Measurements from ENCODE around the gene EGLN3.

The EGLN3 gene

DNA sequence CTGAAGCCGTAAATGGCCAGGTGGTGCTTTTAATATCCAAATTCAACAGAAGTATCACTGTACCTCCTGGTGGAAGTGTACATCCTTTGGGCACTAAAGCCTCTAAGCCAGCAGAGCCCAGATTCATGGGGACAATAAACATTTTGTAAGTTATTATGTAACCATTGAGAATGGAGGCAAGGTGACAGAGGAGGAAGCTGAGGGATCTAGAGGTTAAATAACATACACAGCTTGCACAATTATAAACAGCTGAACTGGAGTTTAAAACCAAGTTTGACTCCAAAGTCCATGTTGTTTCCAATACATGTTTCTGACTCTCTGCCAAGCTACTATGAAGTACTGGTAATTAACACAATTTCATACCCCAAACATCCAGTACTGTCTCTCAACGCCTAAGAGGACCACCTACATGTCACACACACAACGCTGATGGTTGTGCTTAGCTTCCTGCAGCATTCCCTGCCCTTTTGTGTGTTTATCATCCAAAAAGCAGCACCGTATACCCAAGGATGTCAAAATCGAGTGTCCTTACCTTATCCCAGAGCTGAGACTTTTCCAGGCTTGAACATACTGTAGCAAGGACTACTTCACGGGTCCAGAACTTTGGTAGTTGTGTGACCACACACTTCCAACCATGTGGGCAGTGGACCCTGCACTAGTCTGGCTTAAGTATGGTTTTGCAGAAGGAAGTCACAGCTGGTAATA lies 41.3 kb downstream of the EGLN3 start:
- DNase-seq: no peak

DNA sequence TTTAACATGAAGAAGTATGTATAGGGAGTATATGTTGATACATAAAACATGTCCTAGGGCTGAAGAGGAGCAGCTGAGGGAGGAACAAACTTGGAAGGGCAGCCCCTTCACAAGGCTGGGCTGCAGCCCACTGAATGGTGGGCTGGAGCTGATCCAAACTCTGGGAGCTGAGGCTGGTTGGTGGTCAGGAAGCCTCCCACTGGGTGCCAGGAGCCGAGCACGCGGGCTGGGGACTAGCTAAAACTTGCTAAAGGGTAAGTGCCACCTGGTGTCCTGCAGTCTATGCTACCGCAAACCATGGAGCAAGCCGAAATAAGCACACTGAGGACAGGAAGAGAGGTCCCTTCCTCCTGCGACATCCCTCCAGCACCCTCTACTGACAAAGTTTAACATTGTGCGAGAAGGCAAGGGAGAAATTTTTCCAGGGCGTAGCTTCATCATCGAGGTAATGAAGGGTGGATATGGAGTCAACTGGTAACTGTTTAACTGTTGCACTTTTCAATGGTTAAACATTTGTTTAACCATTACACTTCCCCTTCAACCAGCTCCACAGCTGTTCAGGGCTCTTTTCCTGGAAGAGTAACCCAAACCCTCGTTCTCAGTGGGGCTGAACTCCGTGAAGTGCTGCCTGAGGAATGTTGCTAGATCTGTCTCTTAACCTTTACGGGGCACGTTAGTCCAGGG lies 42.2 kb downstream of the EGLN3 start:
- DNase-seq: no peak

DNA sequence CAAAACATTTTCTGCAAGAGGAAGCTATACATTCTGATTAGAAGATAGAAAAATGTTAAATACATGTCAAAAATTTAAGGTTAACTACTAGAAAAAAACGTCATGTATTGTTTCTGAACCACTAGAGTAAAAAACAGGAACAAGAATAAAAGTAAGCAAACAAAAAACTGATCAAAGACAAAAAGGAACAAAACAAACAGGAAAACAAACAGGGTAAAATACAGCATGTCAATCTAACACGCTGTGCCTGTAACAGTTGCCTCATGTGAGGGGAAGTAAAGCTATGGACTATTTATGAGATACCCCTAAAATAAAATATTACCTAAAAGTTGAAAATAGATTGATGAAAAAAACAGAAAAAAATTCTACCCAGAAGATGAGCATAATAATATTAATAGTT lies 43.9 kb downstream of the EGLN3 start:
- DNase-seq: no peak

DNA sequence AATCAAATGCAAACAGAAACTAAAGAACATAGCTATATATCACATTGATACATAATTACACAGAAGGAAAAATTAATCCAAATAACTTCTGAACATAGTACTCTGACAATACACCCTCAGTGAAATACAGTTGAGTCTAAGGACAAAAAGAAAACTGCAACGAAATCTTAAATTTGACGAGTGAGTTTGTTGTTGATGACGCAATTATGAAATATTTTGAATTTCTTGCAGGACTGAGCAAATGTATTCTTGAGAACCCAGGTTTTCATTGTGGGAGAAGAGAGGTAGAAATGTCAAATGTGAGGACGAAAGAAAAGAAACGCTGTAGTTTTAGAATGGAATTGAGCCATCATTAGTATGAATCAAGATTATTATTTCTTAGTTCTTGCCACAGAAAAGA lies 46.3 kb downstream of the EGLN3 start:
- DNase-seq: no peak

DNA sequence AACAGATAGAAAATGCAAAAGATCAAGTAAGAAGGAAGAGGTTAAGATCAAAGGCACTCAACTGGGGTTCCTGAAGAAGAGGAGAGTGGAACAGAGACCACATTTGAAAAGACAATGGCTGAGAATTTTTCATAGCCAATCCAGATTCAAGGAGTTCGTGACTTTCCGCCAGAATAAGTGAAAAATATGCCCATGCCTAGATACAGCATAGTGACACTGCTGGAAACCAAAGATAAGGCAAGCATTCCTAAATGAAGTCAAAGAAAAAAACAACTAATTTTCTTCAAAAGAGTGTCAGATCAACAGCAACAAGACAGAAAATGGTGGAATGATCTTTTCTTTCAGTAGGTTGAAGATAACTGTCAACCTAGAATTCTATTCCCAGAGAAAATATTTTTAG lies 47.5 kb downstream of the EGLN3 start:
- no peak for DNase-seq

DNA sequence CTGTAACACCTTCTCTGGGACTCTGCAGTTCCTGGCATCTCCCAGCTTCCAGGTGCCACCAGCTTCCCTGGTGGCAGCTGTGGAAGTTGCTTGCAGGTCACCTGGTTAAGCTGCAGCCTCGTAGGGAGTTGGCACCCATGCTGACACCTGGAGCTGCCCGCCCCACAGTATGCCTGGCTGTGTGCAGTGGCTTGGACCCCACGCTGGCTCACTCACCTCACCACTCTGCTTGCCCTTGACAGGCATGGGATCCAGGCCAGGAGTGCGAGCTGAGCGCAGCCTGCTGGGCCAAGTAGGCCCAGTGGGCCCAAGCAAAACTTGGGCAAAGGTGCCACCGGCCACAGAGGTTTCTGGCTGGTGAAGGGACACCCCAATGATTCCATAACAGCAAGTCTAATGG lies 48.5 kb downstream of the EGLN3 start:
- no peak for DNase-seq

DNA sequence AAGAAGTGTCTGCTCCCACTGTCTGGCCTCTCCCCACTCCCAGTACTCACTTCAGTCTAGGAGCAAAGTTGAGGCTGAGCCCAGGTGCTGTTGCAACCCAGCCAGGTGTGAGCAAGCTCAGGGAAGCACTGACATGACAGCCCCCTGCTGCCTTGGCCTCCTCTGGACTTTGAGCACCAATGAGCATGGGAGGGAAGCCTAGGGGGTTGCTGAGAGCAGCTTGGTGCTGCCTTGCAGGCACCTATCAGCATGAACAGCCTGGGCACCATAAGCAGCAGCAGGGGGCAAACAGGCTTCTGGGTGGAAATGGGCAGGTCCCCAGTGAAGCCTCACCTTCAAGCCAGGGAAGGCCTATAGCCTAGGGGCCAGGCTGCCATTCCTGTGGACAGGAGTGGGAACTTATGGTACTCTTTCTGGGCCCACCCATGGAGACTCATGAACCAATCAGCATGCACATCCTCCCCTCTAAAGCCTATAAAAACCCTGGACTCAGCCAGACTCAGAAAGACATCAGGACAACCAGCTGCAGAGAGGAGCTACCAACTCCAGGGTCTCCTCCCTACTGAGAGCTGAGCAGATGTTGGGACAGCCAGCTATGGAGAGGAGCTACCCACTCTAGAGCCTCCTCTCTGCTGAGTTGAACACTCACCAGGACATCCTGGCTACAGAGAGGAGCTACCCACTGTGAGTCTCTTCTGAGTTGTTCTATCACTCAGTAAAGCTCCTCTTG lies 49.3 kb downstream of the EGLN3 start:
- DNase-seq: no peak

DNA sequence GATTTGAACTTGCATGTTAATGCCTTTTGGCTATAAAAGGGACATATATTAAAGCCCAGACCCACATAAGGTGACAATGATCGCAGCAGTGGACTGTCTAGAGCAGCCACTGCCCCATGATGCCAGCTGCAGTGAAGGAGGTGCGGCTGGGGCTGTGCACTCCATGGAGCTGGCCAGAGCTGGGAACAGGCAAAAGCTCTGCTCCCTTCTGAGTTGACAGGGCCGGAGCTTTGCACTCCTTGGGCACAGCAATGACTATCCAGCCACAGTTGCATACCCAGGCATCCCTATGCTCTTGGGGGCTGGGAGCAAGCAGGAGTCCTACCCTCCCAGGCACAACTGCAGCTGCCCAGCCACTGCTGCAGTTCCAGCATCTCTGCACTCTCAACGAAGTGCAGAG lies 50.2 kb downstream of the EGLN3 start:
- DNase-seq: no peak

DNA sequence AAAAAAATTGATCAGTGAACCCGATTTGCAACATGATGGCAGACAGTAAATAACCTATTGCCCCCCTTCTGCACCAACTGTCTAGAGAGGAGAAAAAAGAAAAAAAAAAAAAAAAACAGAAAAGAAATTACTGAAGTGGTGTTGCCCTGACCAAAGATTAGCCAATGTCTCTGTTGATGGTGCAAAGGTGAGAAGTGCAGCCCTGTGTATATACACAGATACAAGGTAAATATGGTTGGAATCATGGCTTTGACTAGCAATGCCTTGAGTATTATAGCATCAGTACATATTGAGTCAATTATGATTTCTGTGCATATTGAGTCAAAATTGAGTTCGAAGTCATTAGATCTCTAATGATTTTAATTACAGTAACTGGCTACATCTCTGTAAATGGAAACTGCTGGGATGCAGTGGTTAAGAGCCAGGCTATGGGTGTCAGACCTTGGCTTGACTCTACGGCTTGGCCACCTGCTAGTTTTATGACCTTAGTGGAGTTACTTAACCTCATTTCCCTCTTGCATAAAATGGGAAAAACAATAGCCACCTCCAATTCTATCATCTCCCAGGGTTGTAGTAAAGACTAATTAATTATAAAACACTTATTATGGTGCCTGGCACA lies 51.0 kb downstream of the EGLN3 start:
- no peak for DNase-seq

DNA sequence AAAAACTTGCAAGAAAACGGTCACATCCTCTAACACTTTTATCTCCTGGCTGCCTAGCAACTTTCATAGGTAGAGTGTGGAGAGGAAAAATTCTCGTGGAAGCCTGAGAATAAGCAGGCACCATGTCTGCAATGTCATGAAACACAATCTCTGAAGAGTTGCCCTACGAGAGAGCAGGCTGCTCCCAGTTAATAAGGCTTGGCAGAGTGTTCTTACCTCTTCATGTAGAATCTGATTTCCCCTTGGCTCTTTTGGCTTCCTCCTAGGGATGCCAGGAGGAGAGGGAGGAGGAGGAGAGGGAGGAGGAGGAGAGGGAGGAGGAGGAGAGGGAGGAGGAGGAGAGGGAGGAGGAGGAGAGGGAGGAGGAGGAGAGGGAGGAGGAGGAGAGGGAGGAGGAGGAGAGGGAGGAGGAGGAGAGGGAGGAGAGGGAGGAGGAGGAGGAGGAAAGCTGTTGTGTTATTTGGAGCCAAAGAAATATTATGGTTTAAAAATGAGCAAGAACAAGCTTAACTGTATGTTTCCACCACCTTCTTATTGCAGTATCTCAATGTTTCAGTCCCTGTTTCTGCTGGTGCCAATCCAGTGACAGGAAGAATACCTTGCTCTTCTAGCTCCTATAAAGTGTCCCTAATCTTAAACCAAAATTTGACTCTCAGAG lies 52.9 kb downstream of the EGLN3 start:
- no peak for DNase-seq

DNA sequence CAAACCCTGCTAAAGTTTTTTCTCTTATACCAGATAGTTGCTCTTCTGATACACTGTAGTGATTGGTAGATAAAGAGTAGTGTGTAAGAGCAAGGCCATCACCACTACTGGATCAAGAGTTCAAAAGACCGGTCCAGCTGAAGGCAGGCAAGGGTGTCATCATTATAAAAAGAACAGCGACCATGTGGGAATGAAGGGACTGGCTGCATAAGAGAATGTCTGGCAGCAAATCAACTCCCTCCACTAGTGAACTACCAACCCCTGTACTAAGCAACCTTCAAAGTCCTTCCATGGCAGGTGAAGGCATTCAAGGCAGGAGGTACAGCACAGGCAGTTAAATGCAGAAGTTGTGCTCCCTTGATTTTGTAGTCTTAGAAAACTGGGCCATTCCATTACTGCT lies 53.5 kb downstream of the EGLN3 start:
- DNase-seq: no peak

DNA sequence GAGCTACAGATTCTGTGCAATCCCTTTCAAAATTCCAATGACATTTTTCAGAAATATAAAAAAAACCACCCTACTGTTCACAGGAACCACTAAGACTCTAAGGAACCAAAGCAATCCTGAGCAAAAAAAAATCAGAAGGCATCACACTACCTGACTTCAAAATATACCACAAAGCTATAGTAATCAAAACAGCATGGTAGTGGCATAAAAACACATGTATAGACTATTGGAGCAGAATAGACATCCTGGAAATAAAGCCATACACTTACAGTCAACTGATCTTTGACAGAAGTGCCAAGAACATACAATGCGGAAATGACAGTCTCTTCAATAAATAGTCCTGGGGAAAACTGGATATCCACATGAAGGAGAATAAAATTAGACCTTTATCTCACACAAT lies 56.5 kb downstream of the EGLN3 start:
- no peak for DNase-seq

DNA sequence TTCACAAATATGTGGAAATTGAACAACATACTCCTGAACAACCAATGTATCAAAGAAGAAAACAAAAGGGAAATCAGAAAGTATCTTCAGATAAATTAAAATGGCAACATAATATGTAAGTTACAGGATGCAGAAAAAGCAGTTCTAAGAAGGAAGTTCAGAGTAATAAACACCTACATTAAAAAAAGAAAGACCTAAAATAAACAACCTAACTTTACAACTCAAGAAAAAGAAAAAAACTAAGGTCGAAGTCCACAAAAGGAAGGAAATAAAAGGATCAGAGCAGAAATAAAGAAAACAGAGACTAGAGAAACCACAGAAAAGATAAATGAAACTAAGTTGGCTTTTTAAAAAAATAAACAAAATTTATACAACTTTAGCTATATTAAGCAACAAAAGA lies 59.2 kb downstream of the EGLN3 start:
- DNase-seq: no peak

DNA sequence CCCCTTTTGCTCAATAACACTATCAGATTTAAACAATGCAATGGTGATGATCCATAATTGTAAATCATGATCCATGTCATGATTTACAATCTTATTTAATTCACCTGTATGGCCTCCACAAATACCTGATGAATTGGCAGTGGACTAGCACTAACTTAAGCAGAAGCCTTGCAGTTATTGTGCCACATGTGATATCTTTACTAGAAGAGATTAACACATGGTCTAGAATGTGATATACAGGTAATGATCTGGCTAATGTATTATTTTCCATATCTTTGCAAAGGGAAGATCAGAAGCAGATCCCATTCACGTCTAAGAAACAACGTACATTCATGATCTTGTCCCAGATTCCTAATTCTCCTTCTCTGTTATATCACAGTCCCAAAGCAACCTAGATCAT lies 66.0 kb downstream of the EGLN3 start:
- DNase-seq: no peak

DNA sequence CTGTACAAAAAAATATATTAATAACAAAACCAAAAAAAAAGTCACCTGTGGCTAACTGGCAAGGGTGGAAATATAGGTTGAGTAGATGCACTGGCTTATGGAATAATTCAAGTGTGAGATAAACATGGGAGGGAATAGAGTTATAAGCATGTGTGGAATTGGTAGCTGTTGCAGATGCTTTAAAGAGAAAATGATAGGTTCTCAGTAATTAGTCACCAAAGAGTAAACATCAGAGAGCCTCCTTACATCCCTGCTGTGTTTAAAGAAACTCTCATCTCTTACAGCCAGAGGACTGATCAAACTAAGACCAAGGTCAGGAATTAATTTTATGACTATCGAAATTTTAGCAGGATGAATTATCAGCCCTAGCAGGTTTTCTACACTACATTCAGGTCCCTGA lies 70.5 kb downstream of the EGLN3 start:
- no peak for DNase-seq

DNA sequence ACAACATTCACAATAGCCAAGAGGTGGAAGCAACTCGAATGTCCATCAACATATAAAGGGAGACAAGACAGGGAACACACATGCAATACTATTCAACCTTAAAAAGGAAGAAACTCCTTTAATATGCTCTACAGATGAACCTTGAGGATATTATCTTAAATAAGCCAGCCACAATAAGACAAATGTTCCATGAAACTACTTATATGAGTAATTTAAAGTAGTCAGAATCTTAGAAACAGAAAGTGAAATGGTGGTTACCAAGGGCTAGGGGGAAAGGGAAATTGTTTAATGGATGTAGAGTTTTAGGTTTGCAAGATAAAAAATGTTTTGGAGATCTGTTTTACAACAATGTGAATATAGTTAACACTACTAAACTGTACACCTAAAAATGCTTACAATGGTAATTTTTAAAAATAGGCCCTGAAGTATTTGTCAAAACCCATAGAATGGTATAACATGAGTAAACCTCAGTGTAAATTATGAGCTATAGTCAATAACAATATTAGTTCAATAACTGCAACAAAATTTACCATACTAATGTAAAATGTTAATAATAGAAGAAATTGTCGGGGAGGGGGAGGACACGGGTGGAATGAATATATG lies 71.1 kb downstream of the EGLN3 start:
- no peak for DNase-seq

DNA sequence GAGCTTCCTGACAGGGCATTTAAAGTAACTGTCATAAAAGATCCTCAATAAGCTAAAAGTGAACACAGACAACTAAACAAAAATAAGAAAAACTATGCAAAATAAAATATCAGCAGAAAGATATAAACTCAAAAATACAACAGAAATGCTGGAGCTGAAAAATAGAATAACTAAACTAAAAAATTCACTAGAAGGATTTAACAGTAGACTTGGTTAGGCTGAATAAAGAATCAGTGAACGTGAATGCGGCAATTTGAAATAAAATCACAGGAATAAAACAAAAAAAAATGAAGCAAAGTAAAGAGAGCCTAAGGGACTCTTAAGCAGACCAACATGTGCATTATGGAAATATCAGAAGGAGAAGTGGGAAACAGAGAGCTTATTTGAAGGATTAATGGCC lies 74.6 kb downstream of the EGLN3 start:
- DNase-seq: no peak

All from right hindlimb (tissue), 1 donor.